Effector memory CD4-positive, alpha-beta T cell (primary cell): Measurements from ENCODE around the gene F8A2.
"Not testable (repeated sequence)": the region's sequence is repeated elsewhere in the genome, so short reads cannot be mapped to it uniquely, and the experiment has no call there.

Source experiments
- DNase-seq, 3 donors: peaks; one replicate each; pipeline ENCODE4 v3.0.0-alpha.2; 2020
- H3K27ac ChIP-seq: 2 replicates; pipeline ENCODE4 v1.7.0; 2013; ENCODE audit warnings: mild to moderate bottlenecking, low read length, moderate library complexity; ENCODE audit not compliant: insufficient read depth, poor library complexity, severe bottlenecking
- H3K27me3 ChIP-seq: replicated peaks from 2 replicates; pipeline ENCODE4 v1.7.0; 2013; ENCODE audit warnings: mild to moderate bottlenecking, low read length; ENCODE audit not compliant: insufficient read depth, control insufficient read depth, poor library complexity, severe bottlenecking
- H3K36me3 ChIP-seq: 2 replicates; pipeline ENCODE4 v1.7.0; 2013; ENCODE audit warnings: mild to moderate bottlenecking, low read length, moderate library complexity; ENCODE audit not compliant: control insufficient read depth, insufficient read depth
- H3K4me1 ChIP-seq: 2 replicates; pipeline ENCODE4 v1.7.0; 2013; ENCODE audit warnings: low read length, mild to moderate bottlenecking; ENCODE audit not compliant: control insufficient read depth, insufficient read depth, poor library complexity, severe bottlenecking
- H3K4me3 ChIP-seq: 2 replicates; pipeline ENCODE4 v1.7.0; 2013; ENCODE audit warnings: low read length, low read depth, mild to moderate bottlenecking; ENCODE audit not compliant: insufficient read depth, poor library complexity, severe bottlenecking
- H3K9me3 ChIP-seq: 2 replicates; pipeline ENCODE4 v1.7.0; 2013; ENCODE audit warnings: mild to moderate bottlenecking, low read length, moderate library complexity; ENCODE audit not compliant: control insufficient read depth

Gene F8A2

GRCh38 chrX:155382529-155382967, 653 bp downstream of the F8A2 start:
- not testable (repeated sequence) for H3K27ac ChIP-seq, H3K36me3 ChIP-seq, H3K9me3 ChIP-seq, H3K4me1 ChIP-seq, DNase-seq, H3K27me3 ChIP-seq, H3K4me3 ChIP-seq

DNA sequence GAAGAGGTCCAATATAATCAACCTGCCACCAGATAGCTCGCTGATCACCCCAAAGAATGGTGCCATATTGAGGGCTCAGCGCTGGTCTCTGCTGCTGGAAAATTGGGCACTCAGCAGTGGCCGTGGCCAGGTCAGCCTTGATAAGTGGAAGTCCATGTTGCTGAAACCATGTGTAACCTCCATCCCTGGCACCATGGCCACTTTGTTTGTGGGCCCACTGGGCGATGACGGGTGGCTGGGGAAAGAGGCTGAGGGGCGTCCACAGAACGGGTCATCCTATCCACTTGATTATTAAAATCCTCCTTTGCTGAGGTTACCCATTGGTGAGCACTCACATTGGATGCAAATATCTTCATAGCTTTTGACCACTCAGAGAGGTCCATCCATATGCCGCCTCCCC, 7.7 kb downstream of the F8A2 start:
- H3K9me3 ChIP-seq, result no peaks in the 10 kb centered on the region
- DNase-seq, result no peak
- H3K4me3 ChIP-seq, result no peak overlapping the region
- no peaks in the 10 kb centered on the region for H3K27me3 ChIP-seq
- no peaks in the 10 kb centered on the region for H3K36me3 ChIP-seq
- H3K4me1 ChIP-seq, result no peaks in the 10 kb centered on the region
- H3K27ac ChIP-seq, result no peak overlapping the region

DNA sequence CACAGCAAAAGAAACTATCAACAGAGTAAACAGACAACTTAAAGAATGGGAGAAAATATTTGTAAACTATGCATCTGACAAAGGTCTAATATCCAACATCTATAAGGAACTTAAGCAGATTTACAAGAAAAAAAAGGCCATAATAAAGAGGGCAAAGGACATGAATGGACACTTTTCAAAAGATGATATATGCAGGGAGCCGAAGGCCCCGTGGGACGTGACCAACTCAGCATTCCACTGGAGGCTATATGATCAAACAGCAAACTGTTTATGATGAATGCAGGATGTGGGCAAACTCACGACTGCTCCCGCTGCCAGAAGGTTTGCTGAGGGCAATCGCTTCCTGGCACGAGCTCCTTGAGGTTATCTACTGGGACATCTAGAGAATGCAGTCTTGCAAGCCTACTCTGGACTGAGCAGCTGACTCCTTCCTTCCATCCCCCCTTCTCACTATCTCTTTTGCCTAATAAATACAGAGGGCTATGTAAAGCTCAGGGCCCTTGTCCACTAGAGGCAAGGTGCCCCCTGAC, 12.9 kb downstream of the F8A2 start:
- H3K27me3 ChIP-seq, H3K27ac ChIP-seq, H3K4me3 ChIP-seq, DNase-seq, H3K9me3 ChIP-seq, H3K4me1 ChIP-seq, H3K36me3 ChIP-seq: not testable (repeated sequence)

DNA sequence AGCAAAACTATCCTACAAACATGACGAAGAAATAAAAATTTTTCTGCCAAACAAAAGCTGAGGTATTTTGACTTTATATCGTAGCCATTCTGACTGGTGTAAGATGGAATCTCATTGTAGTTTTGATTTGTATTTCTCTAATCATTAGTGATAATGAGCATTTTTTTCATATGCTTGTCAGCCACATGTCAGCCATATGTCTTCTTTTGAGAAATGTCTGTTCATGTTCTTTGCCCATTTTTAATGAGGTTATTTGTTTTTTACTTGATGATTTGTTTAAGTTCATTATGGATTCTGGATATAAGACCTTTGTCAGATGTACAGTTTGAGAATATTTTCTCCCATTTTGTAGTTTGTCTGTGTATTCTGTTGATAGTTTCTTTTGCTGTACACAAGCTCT, 24.5 kb downstream of the F8A2 start:
- no peak for DNase-seq
- H3K9me3 ChIP-seq, result no peaks in the 10 kb centered on the region

GRCh38 chrX:155417769-155418168, 35.9 kb downstream of the F8A2 start:
- H3K27ac ChIP-seq, result no peak overlapping the region
- no peak overlapping the region for H3K4me3 ChIP-seq
- no peaks in the 10 kb centered on the region for H3K9me3 ChIP-seq
- H3K27me3 ChIP-seq, result no peaks in the 10 kb centered on the region
- no peaks in the 10 kb centered on the region for H3K36me3 ChIP-seq
- no peaks in the 10 kb centered on the region for H3K4me1 ChIP-seq
- no peak for DNase-seq

More for the DNA sequence above, 24.5 kb downstream of the F8A2 start:
- no peaks in the 10 kb centered on the region for H3K36me3 ChIP-seq
- no peak overlapping the region for H3K4me3 ChIP-seq
- H3K4me1 ChIP-seq, result no peaks in the 10 kb centered on the region
- H3K27ac ChIP-seq, result no peak overlapping the region
- no peaks in the 10 kb centered on the region for H3K27me3 ChIP-seq
